GM12891 (cell line): ENCODE data around the gene CPS1.

ENCODE experiments used
- DNase-seq: peaks from one replicate; pipeline ENCODE4 v3.0.0; 2011; ENCODE audit warnings: low spot score; ENCODE audit not compliant: insufficient read length
- FAIRE-seq: peaks from 2 replicates; lab custom pipeline; 2011; peaks lifted over from hg19 to GRCh38; lab: Jason Lieb, UNC
- PAX5 ChIP-seq: IDR thresholded peaks from 2 replicates; pipeline ENCODE4 v1.6.1; 2011; ENCODE audit warnings: low read length, moderate library complexity, mild to moderate bottlenecking; ENCODE audit not compliant: insufficient read depth, severe bottlenecking
- POLR2A ChIP-seq: IDR thresholded peaks from 2 replicates; pipeline ENCODE4 v1.6.1; 2011; ENCODE audit warnings: low read depth, low read length, control low read depth
- POLR2AphosphoS5 ChIP-seq: IDR thresholded peaks from 2 replicates; pipeline ENCODE4 v1.6.1; 2011; ENCODE audit warnings: low read depth, low read length, control low read depth
- POU2F2 ChIP-seq: IDR thresholded peaks from 2 replicates; pipeline ENCODE4 v1.6.1; 2011; ENCODE audit warnings: low read depth, mild to moderate bottlenecking, control low read depth, low read length, moderate library complexity
- SPI1 ChIP-seq: IDR thresholded peaks from 2 replicates; pipeline ENCODE4 v1.6.1; 2011; ENCODE audit warnings: low read depth, low read length, control low read depth
- TAF1 ChIP-seq: IDR thresholded peaks from 2 replicates; pipeline ENCODE4 v1.6.1; 2011; ENCODE audit warnings: low read depth, low read length, control low read depth

CPS1 gene

GRCh38 chr2:210533389-210533788, 23.0 kb upstream of the CPS1 start:
- TF ChIP-seq POLR2A (no peak), TAF1 (no peak), SPI1 (no peak), POLR2AphosphoS5 (no peak), POU2F2 (no peak), PAX5 (no peak)
- DNase-seq = no peak
- no peak for FAIRE-seq

- DNase-seq (no peak), FAIRE-seq (no peak)
- TF ChIP-seq SPI1 (no peak), TAF1 (no peak), PAX5 (no peak)
Measured at GRCh38 chr2:210534879-210535278, 21.5 kb upstream of the CPS1 start.

- no peak for TF ChIP-seq POLR2A
- TF ChIP-seq POU2F2 = no peak
- no peak for TF ChIP-seq POLR2AphosphoS5
- no peak for TF ChIP-seq TAF1
- TF ChIP-seq SPI1 = no peak
- no peak for TF ChIP-seq PAX5
- DNase-seq = no peak
- no peak for FAIRE-seq
Measured at GRCh38 chr2:210536973-210537650, 19.3 kb upstream of the CPS1 start.

- no peak for TF ChIP-seq POLR2AphosphoS5
- no peak for TF ChIP-seq TAF1
- TF ChIP-seq POLR2A = no peak
- TF ChIP-seq SPI1 = no peak
- TF ChIP-seq PAX5 = no peak
- no peak for TF ChIP-seq POU2F2
- no peak for FAIRE-seq
Measured at GRCh38 chr2:210539035-210539434, 17.4 kb upstream of the CPS1 start.

GRCh38 chr2:210539578-210540416, 16.6 kb upstream of the CPS1 start:
- DNase-seq (no peak), FAIRE-seq (no peak)
- TF ChIP-seq POU2F2 (no peak), PAX5 (no peak), POLR2A (no peak), TAF1 (no peak), SPI1 (no peak), POLR2AphosphoS5 (no peak)

More at GRCh38 chr2:210539035-210539434, 17.4 kb upstream of the CPS1 start:
- no peak for DNase-seq

GRCh38 chr2:210540471-210540870, 15.9 kb upstream of the CPS1 start:
- TF ChIP-seq POU2F2 = no peak
- TF ChIP-seq PAX5 = no peak
- no peak for FAIRE-seq
- no peak for DNase-seq

GRCh38 chr2:210540900-210541289, 15.5 kb upstream of the CPS1 start:
- FAIRE-seq (no peak), DNase-seq (no peak)

GRCh38 chr2:210541290-210541902, 15.0 kb upstream of the CPS1 start:
- no peak for TF ChIP-seq PAX5
- TF ChIP-seq POU2F2 = no peak
- no peak for TF ChIP-seq POLR2A
- TF ChIP-seq TAF1 = no peak
- TF ChIP-seq SPI1 = no peak
- no peak for TF ChIP-seq POLR2AphosphoS5
- no peak for FAIRE-seq
- no peak for DNase-seq

More at GRCh38 chr2:210540900-210541289, 15.5 kb upstream of the CPS1 start:
- no peak for TF ChIP-seq POLR2AphosphoS5
- no peak for TF ChIP-seq SPI1

- DNase-seq (no peak), FAIRE-seq (no peak)
Measured at GRCh38 chr2:210544007-210544590, 12.3 kb upstream of the CPS1 start.

GRCh38 chr2:210544831-210545230, 11.6 kb upstream of the CPS1 start:
- FAIRE-seq (no peak), DNase-seq (no peak)
- TF ChIP-seq POLR2A (no peak), PAX5 (no peak), POLR2AphosphoS5 (no peak), POU2F2 (no peak), SPI1 (no peak), TAF1 (no peak)

More at GRCh38 chr2:210544007-210544590, 12.3 kb upstream of the CPS1 start:
- TF ChIP-seq POU2F2 = no peak
- TF ChIP-seq PAX5 = no peak
- TF ChIP-seq POLR2A = no peak
- TF ChIP-seq SPI1 = no peak
- TF ChIP-seq TAF1 = no peak
- no peak for TF ChIP-seq POLR2AphosphoS5
